Activated effector memory CD4-positive, alpha-beta T cell treated with Interleukin-2 at 50 U/mL for 16 hours (primary cell): ENCODE results near the gene TCEAL7.
A peak's percentile ranks its signal among the peaks of the same experiment; 100 is the strongest.

Experiments
- DNase-seq: peaks from one replicate; pipeline ENCODE4 v3.0.0-alpha.2; 2020

TCEAL7 gene

GRCh38 chrX:103369479-103369878 lies 39.4 kb downstream of the TCEAL7 start:
- no peak for DNase-seq

DNA sequence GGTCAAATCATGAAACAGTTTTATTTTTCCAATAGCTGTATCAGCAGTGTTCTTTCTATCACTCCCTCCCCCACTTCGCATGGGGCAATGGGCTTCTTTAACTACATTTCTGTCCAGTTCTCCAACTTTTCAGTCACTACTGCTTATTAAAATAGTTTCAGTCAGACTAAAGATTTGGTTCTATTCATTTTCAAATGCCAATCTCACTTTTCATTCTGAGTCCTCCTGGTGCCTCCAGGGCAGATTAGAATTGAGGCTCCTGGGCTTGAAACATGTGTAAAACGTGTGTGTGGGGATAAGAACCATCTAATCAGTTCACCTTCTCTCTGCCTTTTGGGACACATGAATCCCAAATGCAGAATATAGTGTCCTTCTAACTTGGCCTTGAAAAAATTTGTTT lies 42.8 kb downstream of the TCEAL7 start:
- no peak for DNase-seq

DNA sequence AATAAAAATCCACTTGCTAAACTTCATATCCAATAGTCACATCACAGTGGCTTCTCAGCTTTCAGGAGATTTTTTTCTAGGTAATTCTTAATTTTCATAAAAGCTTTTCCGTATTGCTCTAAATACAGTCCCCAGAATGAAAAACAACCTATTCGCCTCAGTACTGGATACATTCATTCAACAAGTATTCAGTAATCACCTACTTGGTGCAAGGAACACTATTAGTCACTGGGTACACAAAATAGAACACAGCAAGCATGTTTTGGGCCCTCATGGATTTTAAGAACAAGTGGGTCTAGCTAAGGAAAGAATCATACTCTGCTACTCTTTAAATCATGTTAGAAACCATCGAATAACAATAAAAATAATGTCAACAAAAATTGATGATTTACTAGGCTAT lies 43.5 kb downstream of the TCEAL7 start:
- DNase-seq, result no peak

- DNase-seq, result peak; percentile 7
Observed at GRCh38 chrX:103376118-103376978, 46.3 kb downstream of the TCEAL7 start, which contains the start of gene BEX3. TSS of gene BEX3 (plus strand) at chrX:103376538. CDS start at chrX:103377522, 984 bp downstream.

- no peak for DNase-seq
Observed at GRCh38 chrX:103376979-103377324, 46.9 kb downstream of the TCEAL7 start.

DNA sequence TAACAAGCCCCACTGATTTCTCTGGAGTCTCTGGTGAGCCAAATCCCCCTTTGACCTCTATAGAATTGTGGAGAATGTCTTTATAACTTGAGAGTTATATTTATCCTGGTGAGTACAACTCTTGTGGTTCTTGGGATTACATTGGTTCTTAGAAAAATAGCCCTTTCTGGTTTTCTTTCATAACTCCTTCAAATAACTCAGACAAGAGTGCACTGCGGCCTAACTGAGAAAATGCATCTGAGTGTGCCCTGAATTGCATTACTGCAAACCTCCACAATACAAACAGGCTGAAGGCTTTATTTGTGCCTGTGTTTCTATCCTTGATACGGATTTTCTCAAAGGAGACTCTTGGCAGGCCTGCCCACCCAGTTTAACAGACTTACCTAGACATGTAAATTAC lies 49.0 kb downstream of the TCEAL7 start:
- DNase-seq, result no peak
